T47D (cell line): ENCODE measurements around the gene BTBD1.

Source experiments
- DNase-seq, 2 experiments: peaks; one replicate each; pipeline versions ENCODE4 v3.0.0 to v3.0.0-alpha.2; 2011 to 2012; ENCODE audit warnings: low read depth in 1 of 2, low spot score in 1 of 2
- JUND ChIP-seq: IDR thresholded peaks from 2 replicates; pipeline ENCODE4 v1.6.1; 2012; ENCODE audit warnings: low read depth
- in situ Hi-C: cut with HindIII; loops from 2 replicates; pipeline ENCODE4 v1.10.0; 2016; ENCODE audit warnings: low sequenced_read_pairs, low pct_unique_long_range_greater_than_20kb

BTBD1 gene

DNA sequence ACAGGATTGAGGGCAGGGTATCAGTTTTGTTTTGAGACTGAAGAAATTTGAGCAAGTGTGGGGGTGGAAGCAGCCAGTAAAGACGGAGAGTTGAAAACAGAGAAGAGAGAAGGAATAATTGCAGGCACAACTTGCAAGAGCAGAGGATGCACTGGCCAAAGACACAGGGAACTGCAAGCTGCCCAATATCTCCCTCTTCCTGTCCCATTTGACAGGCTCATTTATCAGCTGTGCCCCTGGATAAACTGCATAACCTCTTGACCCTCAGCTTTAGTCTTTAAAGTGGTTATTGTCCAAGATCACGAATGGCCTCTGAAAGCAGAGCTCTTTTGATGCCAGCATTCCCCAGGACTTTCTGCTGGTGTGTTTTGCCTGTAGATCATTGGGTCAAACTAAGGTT, 86.1 kb downstream of the BTBD1 start:
- in situ Hi-C loops = no loop called here
- DNase-seq = no peak
- TF ChIP-seq JUND = no peak

- DNase-seq = no peak
- in situ Hi-C loops = no loop called here
- no peak for TF ChIP-seq JUND
Observed at GRCh38 chr15:82979726-82980125, 87.3 kb downstream of the BTBD1 start.

DNA sequence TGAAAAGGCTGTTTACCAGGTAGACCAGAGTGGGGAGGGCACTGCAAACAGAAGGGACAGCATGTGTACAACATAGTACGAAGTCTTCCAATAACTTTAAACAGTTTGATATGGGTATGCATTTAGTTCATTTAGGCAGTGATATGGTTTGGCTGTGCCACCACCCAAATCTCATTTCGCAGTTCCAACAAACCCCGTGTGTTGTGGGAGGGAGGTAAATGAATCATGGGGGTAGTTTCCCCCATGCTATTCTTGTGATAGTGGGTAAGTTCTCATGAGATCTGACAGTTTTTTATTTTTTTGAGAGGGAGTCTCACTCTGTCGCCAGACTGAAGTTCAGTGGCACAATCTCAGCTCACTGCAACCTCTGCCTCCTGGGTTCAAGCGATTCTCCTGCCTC, 88.6 kb downstream of the BTBD1 start:
- in situ Hi-C loops = no loop called here
- no peak for DNase-seq
- TF ChIP-seq JUND = no peak

- no peak for TF ChIP-seq JUND
- in situ Hi-C loops = no loop called here
- no peak for DNase-seq
Observed at GRCh38 chr15:82977076-82977475, 90.0 kb downstream of the BTBD1 start.

- DNase-seq = no peak
- no peak for TF ChIP-seq JUND
- in situ Hi-C loops = no loop called here
Observed at GRCh38 chr15:82972990-82973389, 94.1 kb downstream of the BTBD1 start.

GRCh38 chr15:82971218-82971984, 95.7 kb downstream of the BTBD1 start:
- in situ Hi-C loops = no loop called here
- TF ChIP-seq JUND = no peak

DNA sequence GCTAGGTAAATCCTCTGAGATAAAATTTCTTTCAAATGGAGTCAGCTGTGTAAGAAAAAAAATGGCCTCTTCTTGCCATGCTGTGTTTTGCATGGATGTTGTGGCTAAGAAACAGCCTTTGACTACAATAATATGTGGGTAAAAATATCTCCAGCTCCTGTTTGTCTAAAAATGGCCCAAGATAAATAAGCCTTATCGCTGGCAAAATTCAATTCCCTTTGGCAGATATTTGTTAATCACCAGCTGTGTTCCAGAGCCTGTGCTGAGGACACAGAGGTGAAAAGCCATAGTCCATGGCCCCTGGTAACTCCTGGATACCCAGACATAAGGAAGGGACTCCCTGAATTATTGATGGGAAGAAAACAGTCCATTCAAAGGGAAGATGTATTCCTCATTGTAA, 96.4 kb downstream of the BTBD1 start:
- TF ChIP-seq JUND = no peak
- in situ Hi-C loops = no loop called here
- no peak for DNase-seq

More at GRCh38 chr15:82971218-82971984, 95.7 kb downstream of the BTBD1 start:
- DNase-seq = no peak

- no peak for TF ChIP-seq JUND
- DNase-seq = no peak
- in situ Hi-C loops = no loop called here
Observed at GRCh38 chr15:82970078-82970686, 96.9 kb downstream of the BTBD1 start.

DNA sequence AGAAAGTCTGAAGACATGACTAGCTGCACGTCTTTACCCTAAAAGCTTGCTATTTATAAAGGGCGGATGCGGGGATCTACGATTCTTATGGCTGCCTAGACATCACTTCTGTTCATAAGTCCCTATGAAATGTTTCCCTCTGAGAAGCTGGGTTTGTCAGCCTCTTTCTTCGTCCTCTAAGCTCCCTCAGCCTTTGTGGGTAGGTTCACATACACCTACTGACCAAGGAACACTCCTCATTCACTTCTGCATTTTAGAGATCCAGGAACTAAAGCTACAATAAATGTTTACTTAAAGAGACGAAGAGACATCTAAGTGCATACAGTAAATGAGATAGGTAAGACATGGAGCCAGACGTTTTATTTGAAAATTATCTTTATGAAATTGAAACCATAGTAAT, 97.7 kb downstream of the BTBD1 start:
- no peak for DNase-seq
- in situ Hi-C loops = no loop called here
- no peak for TF ChIP-seq JUND

DNA sequence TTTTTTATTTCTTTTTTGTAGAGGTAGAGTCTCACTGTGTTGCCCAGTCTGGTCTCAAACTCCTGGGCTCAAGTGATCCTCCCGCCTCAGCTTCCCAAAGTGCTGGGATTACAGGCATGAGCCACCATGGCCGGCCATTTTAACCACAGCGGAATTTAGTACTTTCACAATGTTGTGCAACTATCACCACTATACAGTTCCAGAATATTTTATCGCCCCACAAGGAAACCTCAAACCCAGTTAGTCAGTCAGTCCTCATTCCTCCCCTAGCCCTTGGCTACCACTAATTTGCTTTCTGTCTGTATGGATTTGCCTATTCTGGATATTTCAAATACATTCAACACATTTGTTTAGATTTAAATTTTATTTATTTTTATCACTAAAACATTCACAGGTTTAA, 99.0 kb downstream of the BTBD1 start:
- no peak for TF ChIP-seq JUND
- no peak for DNase-seq
- in situ Hi-C loops = no loop called here

- no peak for DNase-seq
- in situ Hi-C loops = no loop called here
- no peak for TF ChIP-seq JUND
Observed at GRCh38 chr15:82966671-82967071, 100.4 kb downstream of the BTBD1 start.
